NT2/D1 (cell line): ENCODE results near the gene RPP40.

Source experiments
- DNase-seq: peaks from one replicate; pipeline ENCODE4 v3.0.0-alpha.2; 2011; ENCODE audit warnings: low read depth, low spot score
- H3K27me3 ChIP-seq: 2 replicates; pipeline ENCODE4 v1.6.0; 2011; ENCODE audit warnings: mild to moderate bottlenecking; ENCODE audit not compliant: insufficient read length, insufficient read depth
- H3K36me3 ChIP-seq: 2 replicates; pipeline ENCODE4 v1.6.1; 2011; ENCODE audit warnings: mild to moderate bottlenecking, low read length, mixed read lengths; ENCODE audit not compliant: insufficient read depth, insufficient read length
- H3K4me1 ChIP-seq: 2 replicates; pipeline ENCODE4 v1.5.1; 2011; ENCODE audit not compliant: insufficient read depth, insufficient read length
- H3K4me3 ChIP-seq: 2 replicates; pipeline ENCODE4 v1.5.1; 2011; ENCODE audit warnings: low read depth; ENCODE audit not compliant: insufficient read length
- H3K9ac ChIP-seq: 2 replicates; pipeline ENCODE4 v1.6.0; 2011; ENCODE audit warnings: low read depth; ENCODE audit not compliant: insufficient read length
- H3K9me3 ChIP-seq: 2 replicates; pipeline ENCODE4 v1.5.1; 2011; ENCODE audit warnings: mild to moderate bottlenecking, low read length; ENCODE audit not compliant: insufficient read depth
- SUZ12 ChIP-seq: IDR thresholded peaks from 2 replicates; pipeline ENCODE4 v1.6.1; 2011; ENCODE audit not compliant: insufficient read length, insufficient read depth; ENCODE audit errors: extremely low read depth
- YY1 ChIP-seq: IDR thresholded peaks from 2 replicates; pipeline ENCODE4 v1.6.1; 2011; ENCODE audit not compliant: insufficient read length, insufficient read depth
- ZNF274 ChIP-seq: IDR thresholded peaks from 2 replicates; pipeline ENCODE4 v1.6.1; 2011; ENCODE audit warnings: mild to moderate bottlenecking, low read depth, low read length

The RPP40 gene

GRCh38 chr6:4958624-4959023 is 45.2 kb downstream of the RPP40 start:
- Histone ChIP-seq H3K9me3 (no peaks in the 10 kb centered on the region), H3K36me3 (peaks cover 19% of the 10 kb centered on the region), H3K4me3 (no peak overlapping the region), H3K4me1 (peaks cover 6% of the 10 kb centered on the region), H3K9ac (no peak overlapping the region), H3K27me3 (no peaks in the 10 kb centered on the region)
- TF ChIP-seq ZNF274 = no peak
- no peak for TF ChIP-seq SUZ12
- TF ChIP-seq YY1 = no peak
- DNase-seq = no peak

DNA sequence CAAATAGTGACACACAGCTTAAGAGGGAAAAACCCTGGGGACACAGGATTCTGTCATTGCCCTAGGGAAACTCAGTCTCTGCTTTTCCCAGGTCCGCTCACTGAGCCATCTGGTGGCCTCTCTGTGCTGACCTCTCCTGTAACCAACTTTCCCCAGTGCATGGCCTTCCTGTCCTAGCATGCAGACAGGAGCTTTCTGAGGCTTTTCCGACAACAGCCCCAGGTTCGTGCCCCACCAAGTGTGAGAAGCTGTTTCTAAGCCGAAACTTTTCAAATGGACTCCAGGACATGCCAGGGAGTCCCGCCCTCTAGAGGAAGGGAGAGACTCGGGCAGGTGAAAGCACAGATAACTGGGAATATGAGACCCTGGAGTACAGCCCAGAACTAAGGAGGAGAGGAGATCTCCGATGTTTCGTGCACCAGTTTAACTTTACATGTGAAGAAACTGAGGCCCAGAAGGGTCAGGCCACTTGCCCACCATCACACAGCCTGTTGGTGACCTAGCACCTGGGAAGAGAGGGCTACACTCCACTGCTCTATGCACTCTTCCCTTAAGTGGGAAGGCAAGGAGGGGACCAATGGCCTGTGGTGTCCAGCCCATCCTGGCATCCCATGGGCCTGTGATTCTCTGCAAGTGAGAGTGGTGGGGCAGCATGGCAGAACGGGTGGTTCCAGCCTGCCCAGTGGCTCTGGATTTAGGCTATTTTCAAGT is 46.2 kb downstream of the RPP40 start:
- Histone ChIP-seq H3K4me1 (peaks cover 6% of the 10 kb centered on the region), H3K4me3 (no peak overlapping the region), H3K27me3 (no peaks in the 10 kb centered on the region), H3K36me3 (peaks cover 24% of the 10 kb centered on the region), H3K9me3 (no peaks in the 10 kb centered on the region), H3K9ac (no peak overlapping the region)
- TF ChIP-seq SUZ12 = no peak
- no peak for TF ChIP-seq ZNF274
- no peak for TF ChIP-seq YY1
- no peak for DNase-seq

DNA sequence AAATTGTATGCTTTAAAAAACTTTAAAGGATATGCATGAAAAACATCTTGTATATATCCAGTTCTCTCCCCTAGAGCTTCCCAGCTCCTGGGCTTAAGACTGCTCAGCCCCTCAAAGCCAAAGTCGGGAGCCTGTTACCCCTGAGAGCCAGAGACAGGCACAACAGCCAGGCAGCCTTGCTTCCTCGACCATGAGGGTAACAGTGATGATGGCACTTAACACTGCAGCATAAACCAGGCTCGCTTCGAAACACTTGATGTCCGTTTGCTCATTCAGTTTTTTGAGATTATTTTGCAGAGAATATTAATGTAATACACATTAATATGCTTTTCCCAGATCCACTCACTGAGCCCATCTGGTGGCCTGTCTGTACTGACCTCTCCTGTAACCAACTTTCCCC is 47.2 kb downstream of the RPP40 start:
- no peaks in the 10 kb centered on the region for H3K9me3 ChIP-seq
- TF ChIP-seq SUZ12 (no peak), YY1 (no peak), ZNF274 (no peak)
- H3K9ac ChIP-seq = no peak overlapping the region
- H3K27me3 ChIP-seq = no peaks in the 10 kb centered on the region
- DNase-seq = no peak
- peaks cover 6% of the 10 kb centered on the region for H3K4me1 ChIP-seq
- no peak overlapping the region for H3K4me3 ChIP-seq
- peaks cover 32% of the 10 kb centered on the region for H3K36me3 ChIP-seq

GRCh38 chr6:4953440-4953839 is 50.4 kb downstream of the RPP40 start:
- H3K4me3 ChIP-seq = no peak overlapping the region
- no peak for TF ChIP-seq SUZ12
- TF ChIP-seq ZNF274 = no peak
- TF ChIP-seq YY1 = no peak
- no peaks in the 10 kb centered on the region for H3K9me3 ChIP-seq
- H3K9ac ChIP-seq = no peak overlapping the region
- peaks cover 47% of the 10 kb centered on the region for H3K36me3 ChIP-seq
- H3K27me3 ChIP-seq = no peaks in the 10 kb centered on the region
- DNase-seq = no peak
- H3K4me1 ChIP-seq = peaks cover 11% of the 10 kb centered on the region

DNA sequence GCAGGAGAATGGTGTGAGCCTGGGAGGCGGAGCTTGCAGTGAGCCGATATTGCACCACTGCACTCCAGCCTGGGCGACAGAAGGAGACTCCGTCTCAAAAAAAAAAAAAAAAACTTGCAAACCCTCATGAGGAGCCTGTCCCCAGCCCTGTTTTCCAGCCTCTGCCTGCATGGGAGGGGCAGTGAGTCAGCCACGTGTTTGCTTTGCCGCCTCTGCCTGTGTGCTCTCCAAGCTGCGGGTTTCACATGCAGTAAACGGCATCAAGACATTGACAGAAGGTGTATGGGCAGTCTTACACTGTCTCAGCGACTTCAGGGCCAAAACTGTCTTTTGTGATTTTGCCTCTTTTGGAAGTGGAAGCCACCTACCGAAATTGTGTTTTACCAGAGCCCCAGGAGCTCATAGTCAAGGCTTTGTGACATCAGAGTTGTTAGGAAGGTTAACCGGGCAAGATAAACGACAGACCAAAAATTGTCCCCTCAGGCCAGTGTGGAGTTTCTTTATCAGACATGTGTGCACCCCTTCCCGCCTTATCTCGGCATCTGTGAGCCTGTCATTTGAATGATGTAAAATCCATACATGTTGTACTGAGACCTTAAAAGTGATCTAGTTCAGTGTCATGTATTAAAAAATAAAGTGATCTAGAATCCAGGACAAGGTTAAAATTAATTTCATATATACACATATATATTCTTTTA is 52.9 kb downstream of the RPP40 start:
- no peak for DNase-seq
- H3K9ac ChIP-seq = no peak overlapping the region
- H3K27me3 ChIP-seq = no peaks in the 10 kb centered on the region
- TF ChIP-seq SUZ12 (no peak), YY1 (no peak), ZNF274 (no peak)
- H3K4me3 ChIP-seq = no peak overlapping the region
- H3K4me1 ChIP-seq = peaks cover 12% of the 10 kb centered on the region
- H3K36me3 ChIP-seq = peaks cover 56% of the 10 kb centered on the region
- no peaks in the 10 kb centered on the region for H3K9me3 ChIP-seq

DNA sequence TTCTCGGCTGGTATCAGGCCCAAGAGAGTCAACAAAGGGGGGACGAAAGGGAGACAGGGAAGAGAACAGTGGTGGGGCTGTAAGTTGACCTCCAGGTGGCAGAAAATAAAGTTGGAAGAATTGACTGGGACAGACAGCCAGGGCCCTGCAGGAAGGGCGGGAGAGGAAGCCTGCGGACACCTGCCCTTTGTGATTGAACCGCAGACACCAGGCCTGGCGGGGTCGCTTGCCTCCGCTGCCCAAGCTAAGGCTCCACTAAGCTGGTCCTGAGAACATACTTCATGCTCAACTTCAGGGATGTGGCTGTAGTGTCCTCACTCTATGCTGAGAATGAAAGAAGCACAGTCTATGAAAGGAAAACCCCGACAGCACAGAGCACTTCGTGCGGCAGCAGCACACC is 53.8 kb downstream of the RPP40 start:
- no peaks in the 10 kb centered on the region for H3K9me3 ChIP-seq
- DNase-seq = no peak
- H3K9ac ChIP-seq = no peak overlapping the region

DNA sequence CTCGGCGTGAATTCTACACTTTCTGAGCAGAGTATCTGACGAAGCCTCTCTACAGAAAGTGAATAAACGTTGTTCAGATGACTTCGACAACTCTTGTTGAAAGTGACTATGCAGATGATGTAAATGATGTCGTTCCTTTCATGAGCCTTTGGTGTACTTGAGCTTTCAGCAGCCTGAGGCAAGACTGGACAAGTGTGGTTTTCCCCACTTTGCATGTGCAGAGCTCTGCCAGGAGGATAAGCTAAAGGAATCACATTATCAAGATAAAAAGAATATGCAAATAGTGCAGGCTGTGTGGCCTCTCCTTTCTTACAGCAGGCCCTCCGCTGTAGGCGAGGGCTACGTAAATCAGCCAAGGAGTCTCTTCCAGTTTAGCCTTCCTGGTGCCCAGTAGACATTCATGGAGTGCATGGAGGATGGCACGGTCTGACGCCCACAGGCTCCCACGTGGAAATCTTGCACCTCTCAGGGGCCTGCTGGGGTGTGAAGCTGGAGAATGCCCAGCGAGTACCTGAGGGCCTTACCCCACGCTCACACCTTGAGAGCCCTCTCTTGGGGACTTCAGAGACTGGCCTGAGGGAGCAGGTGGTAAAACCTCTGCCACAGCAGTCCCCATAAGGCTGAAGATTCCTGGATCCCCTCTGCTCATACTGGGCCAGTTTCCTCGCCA is 54.9 kb downstream of the RPP40 start:
- DNase-seq = peak; percentile 43
- H3K9me3 ChIP-seq = no peaks in the 10 kb centered on the region
- H3K4me3 ChIP-seq = no peak overlapping the region
- no peak overlapping the region for H3K9ac ChIP-seq
- peaks cover 12% of the 10 kb centered on the region for H3K4me1 ChIP-seq
- no peaks in the 10 kb centered on the region for H3K27me3 ChIP-seq
- peaks cover 60% of the 10 kb centered on the region for H3K36me3 ChIP-seq
- TF ChIP-seq SUZ12 (no peak), YY1 (no peak), ZNF274 (no peak)

More for the DNA sequence above, 53.8 kb downstream of the RPP40 start:
- H3K27me3 ChIP-seq = no peaks in the 10 kb centered on the region
- H3K4me1 ChIP-seq = peaks cover 12% of the 10 kb centered on the region
- H3K4me3 ChIP-seq = no peak overlapping the region
- no peak for TF ChIP-seq YY1
- no peak for TF ChIP-seq ZNF274
- no peak for TF ChIP-seq SUZ12
- peaks cover 57% of the 10 kb centered on the region for H3K36me3 ChIP-seq
